Measurements from ENCODE around the gene ADCY6.
A peak's percentile ranks its signal among the peaks of the same experiment; 100 is the strongest.

The ADCY6 gene

DNA sequence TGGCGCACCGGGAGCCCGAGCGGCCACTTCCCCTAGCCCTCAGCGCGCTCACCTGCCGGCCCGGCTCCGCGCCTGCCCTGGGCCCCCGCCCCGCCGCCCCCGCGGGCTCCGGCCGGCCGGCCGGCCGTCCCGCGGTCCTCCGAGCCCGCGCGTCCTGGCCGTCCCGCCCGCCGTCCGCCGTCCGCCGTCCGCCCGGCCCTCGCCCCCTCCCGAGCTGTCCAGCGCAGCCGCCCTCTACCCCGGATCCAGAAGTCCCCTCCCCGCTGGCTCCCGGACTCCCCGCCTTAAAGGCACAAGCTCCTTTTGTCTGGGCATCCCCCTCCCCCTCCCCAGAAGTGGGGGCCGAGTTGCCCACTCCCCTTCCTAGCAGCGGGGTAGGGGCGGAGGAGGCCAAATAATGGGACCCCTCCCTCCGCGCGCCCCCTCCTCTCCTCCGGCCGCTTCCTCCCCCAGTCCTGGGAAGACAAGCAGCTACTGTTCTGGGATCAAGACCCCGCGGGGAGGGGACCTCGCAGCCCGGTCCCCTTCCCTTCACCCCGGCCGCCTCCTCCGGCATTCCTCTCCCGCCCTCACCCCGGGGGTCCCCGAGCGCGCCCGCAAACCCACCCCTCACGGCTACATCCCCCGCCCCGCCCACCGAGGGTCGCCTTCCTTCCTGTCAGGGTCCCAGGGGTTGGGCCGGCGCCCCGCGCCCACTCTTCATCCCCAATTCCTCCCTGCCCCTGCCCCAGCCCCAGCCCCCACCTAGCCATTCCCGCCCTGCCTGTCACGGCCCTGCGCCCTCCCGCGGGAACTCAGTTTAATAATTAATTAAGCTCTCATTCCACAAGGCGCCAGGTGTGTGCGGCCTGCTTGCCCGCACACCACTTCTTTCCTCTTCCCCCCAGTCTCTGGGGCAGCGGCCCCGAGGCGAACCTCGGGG lies at the start of gene ADCY6:
Gene ADCY6 (minus strand): TSS at position 236 of the 922 bp plus-strand sequence. CDS start 5,655 bp downstream, outside the sequence.
- DNase-seq (ENCODE audit: low read depth), result no peak

- DNase-seq (ENCODE audit: low read depth), result no peak
Observed at GRCh38 chr12:48838048-48838447, 49.2 kb upstream of the ADCY6 start.

DNA sequence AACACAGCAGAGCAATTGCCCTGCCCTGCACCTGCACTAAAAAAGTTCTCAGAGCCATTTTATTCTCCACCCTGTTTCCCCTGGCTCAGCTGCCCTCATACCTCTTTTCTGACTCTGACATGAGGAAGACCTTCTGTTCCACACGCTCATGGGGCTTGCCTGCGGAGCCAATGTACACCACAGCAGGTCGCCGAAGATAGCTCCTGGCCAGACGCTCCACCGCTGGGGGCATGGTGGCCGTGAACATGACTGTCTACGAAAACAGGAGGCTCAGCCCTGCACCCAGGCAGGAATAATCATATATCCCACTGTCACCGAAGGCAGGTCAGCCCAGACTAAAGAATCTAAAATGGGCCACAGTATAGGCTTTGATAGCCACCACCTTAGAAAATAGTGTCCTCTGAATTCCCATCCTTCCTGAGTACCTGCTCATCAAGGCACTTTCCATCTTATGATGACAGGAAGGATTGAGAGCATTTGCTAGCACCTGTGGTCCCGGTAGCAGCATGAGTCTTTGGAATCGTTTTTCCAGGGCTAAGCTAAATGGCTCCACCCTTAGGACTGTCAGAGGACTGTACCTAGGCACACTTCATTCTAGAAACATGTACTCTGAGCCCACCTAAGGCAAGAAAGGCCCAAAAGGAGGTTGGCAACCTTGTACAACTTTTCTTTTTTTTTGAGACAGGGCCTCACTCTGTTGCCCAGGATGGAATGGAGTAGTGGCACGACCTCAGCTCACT lies 43.6 kb upstream of the ADCY6 start:
- DNase-seq (ENCODE audit: low read depth), result no peak

GRCh38 chr12:48831257-48831656 lies 42.4 kb upstream of the ADCY6 start:
- DNase-seq (ENCODE audit: low read depth), result no peak

DNA sequence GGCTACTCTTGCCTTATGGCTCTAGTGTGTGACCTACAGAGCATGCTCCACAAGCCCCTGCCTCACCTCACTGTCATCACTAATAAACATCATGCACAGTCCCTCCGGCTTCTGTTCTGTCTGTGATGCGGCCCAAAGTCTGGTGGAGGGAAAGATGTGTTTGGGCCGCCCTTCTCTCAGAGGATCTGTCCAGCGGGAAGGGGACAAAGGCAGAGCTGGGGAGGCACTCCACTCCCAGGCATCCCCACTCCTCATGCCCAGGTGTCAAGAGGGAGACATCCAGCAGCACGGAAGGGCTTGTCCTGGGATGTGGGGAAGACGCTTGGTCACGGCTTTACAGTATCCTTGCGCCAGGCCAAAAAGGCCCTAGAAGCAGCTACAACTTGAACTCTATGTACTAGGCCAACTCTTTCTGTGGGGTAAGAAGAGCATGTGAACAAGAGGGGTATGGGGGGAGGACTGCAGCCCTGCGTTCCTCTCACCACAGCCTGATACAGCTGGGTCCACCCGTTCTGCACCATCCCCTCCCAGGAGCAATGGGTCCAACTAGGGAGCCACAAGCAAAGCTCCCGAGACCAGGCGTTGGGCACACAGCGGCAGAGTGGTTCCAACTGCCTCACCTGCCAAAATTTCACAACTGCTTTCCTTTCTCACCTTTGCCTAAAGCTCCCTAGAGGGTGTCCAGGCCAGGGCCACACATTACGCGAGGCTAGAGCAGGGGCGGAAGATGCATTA lies 40.1 kb upstream of the ADCY6 start:
- no peak for DNase-seq (ENCODE audit: low read depth)

DNA sequence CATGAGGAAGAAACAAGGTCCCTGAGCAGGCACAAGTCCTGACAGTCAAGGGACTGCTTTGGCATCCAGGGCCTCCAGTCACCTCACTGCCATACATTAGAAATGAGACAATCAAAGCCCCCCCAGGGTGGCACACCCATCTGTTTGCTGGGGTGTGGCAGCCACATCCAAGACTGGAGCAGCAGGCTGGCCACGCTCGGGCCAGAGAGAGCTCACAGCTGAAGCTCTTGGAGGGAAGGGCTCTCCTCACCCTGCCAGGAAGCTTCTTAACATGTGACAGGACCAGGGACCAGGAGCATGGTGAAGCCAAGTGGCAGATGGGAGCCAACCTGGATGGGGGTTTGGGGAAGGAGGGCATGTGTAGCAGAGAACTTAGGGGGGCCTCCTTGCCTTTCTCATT lies 39.4 kb upstream of the ADCY6 start:
- no peak for DNase-seq (ENCODE audit: low read depth)

DNA sequence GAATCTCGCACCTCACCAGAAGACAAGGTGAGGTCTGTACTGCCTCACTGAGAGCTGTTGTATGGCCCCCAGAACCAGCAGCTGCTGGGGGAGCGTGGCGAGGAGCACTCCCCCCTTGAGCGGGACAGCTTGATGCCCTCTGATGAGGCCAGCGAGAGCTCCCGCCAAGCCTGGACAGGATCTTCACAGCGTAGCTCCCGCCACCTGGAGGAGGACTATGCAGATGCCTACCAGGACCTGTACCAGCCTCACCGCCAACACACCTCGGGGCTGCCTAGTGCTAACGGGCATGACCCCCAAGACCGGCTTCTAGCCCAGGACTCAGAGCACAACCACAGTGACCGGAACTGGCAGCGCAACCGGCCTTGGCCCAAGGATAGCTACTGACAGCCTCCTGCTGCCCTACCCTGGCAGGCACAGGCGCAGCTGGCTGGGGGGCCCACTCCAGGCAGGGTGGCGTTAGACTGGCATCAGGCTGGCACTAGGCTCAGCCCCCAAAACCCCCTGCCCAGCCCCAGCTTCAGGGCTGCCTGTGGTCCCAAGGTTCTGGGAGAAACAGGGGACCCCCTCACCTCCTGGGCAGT lies 38.7 kb upstream of the ADCY6 start:
- no peak for DNase-seq (ENCODE audit: low read depth)

- no peak for DNase-seq (ENCODE audit: low read depth)
Observed at GRCh38 chr12:48827026-48827425, 38.1 kb upstream of the ADCY6 start.

DNA sequence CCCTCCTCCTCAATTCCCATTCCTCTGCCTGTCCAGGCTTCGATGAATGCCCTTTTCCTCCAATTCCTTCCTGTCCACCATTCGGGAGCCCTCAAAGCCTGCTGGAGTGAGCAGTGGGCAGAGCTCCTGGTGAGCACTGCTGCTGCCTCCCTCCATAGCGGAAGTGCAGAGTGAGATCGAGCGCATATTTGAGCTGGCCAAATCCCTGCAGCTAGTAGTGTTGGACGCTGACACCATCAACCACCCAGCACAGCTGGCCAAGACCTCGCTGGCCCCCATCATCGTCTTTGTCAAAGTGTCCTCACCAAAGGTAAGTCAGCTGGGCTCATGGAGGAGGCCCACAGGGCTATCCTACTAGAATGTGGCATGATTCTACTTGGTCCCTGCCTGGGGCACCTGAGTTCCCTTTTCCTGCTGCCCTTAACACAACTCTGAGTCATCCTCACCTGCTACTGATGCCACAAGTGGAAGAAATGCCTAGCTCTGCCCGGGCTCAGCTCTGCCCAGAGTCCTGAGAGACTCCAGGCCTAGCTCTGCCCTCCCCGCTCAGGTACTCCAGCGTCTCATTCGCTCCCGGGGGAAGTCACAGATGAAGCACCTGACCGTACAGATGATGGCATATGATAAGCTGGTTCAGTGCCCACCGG lies 37.4 kb upstream of the ADCY6 start:
- no peak for DNase-seq (ENCODE audit: low read depth)

GRCh38 chr12:48824905-48825304 lies 36.0 kb upstream of the ADCY6 start:
- no peak for DNase-seq (ENCODE audit: low read depth)

GRCh38 chr12:48824112-48824511 lies 35.2 kb upstream of the ADCY6 start:
- DNase-seq (ENCODE audit: low read depth), result no peak

DNA sequence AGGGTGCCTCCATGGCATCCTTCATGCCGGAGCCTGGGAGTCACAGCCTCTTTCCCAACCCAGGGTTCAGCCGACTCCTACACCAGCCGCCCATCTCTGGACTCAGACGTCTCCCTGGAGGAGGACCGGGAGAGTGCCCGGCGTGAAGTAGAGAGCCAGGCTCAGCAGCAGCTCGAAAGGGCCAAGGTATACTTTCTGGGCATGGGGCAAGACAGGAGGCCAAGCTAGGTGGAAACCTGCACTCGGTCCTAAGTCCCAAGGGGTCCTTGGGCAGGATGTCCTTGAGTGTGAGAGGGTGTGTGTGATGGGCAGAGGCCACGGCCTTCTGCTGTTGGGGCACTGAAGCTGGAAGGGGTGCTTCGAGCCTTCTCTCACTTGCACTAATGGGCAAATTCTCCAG lies 34.4 kb upstream of the ADCY6 start:
- DNase-seq (ENCODE audit: low read depth), result no peak

DNA sequence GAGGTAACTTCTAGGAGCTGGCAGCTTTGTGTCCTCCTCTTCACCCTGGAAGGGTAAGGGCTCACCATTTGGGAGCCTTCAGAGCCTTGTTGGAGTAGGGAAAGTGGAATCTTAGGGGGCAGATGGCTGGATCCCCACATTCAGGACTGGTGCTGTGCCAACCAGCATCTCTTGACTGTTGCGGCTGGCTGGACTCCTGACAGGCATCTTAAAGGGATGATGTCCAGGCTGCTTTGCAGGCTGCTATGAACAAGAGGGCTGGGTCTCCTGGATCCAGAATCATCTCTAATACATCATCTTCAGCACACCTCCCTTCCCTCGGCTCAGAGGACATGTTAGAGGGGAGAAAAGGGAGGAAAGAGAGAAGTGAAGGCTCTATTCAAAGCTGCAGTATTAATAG lies 33.8 kb upstream of the ADCY6 start:
- DNase-seq (ENCODE audit: low read depth), result no peak

DNA sequence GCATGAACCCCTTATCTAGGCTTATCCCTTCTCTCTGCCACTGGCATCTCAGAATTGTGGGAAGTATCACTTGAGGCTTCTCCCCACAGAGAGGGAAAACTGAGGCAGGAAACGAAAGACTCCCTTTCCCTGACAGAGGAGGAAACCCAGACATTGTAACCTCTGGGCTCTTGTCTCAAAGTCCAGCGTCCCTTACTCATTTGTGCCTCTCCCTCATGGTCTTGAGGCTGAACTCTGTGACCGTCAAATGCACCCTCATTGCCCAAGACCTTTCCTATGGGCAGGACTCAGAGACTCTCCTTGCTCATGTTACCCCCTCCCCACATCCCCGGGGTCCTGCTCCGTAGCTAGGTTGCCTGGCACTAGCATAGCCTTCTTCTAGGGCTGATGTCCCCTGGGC lies 33.2 kb upstream of the ADCY6 start:
- DNase-seq (ENCODE audit: low read depth), result no peak

GRCh38 chr12:48819986-48820725 lies 31.3 kb upstream of the ADCY6 start:
- no peak for DNase-seq (ENCODE audit: low read depth)

- peak; percentile 13 for DNase-seq (ENCODE audit: low read depth)
Observed at GRCh38 chr12:48818831-48819590, 30.1 kb upstream of the ADCY6 start.

DNA sequence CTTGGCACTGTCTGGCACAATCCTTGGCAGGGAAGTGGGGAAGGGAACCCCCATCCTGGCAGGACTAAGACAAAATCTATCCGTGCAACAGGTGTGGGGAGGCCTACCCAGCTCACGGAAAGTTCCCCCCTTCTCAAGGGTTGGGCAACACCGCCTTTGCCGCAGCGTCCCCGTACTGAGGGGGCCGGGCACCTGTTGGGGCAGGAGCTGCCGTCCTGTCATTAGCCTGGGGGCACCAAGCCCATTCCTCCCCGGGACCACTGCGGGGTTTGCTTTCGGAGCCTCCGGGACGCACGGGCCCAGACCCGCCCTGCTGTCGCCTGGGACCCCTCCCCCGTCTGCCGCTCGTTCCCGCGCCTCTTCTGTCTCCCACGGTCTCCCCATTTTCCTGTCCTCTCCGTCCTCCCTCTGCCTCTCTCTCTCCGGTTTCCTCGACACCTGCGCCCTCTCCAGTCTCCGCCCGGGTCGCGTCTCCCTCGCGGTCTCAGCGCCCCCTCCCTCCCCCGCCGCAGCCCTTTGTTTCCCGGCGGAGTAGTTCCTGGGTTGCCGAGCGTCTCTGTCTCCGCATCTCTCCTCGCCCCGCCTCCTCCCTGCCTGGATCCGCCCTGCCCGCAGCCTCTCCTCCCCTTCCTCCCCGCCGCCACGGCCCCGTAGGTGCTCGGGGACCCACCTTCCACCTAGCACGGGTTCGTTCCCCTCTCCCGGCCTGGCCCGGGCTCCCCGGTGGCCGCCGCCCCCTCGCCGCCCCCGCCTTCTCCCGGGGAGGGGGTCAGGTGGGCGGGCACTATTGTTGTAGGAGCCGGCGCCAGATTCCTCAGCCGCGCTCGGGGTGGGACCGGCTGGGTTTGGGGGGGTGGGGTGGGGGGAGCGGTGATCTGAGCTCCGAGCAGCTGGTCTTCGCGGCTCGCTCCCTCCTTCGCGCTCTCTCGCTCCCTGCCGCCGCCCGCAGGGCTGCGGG lies 29.3 kb upstream of the ADCY6 start, which contains the start of gene CACNB3:
Gene CACNB3 (plus strand): TSS at position 624 of the 958 bp plus-strand sequence. CDS start 434 bp downstream, outside the sequence.
- peak; percentile 58 for DNase-seq (ENCODE audit: low read depth)

- DNase-seq (ENCODE audit: low read depth), result no peak
Observed at GRCh38 chr12:48816143-48816854, 27.4 kb upstream of the ADCY6 start.

Measured in stimulated activated CD8-positive, alpha-beta memory T cell treated with anti-CD3 and anti-CD28 coated beads, Interleukin-12 subunit alpha, Interleukin-12 subunit beta, amount 100 ng/mL, for 4 hours (primary cell).